ENCODE data around the gene TRAFD1.

Gene TRAFD1

DNA sequence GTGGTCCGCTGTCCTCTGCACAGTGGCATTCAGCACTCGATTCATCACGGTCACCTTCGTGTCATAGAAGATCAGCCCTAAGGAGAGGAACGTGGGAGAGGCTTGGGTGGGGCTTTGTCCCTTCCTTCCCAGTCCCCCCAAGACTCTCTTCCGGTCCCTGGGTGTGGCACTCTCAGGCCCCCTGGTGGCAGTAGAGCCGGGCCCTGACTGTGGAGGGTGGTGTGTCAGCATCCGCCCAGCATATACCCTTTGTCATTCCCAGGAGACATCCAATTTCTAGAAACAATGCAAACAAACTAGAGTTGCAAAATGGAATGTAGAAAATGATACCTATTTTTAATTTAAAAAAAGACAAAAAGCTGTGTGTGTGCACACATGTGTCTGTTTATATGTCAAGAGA lies 45.0 kb downstream of the TRAFD1 start:
- TF ChIP-seq ZNF274 (IDR thresholded peaks at IDR 0.05; ENCODE audit: low read depth, low read length), result no peak
- no peak overlapping the region for H3K4me3 ChIP-seq (ENCODE audit: low read length)

DNA sequence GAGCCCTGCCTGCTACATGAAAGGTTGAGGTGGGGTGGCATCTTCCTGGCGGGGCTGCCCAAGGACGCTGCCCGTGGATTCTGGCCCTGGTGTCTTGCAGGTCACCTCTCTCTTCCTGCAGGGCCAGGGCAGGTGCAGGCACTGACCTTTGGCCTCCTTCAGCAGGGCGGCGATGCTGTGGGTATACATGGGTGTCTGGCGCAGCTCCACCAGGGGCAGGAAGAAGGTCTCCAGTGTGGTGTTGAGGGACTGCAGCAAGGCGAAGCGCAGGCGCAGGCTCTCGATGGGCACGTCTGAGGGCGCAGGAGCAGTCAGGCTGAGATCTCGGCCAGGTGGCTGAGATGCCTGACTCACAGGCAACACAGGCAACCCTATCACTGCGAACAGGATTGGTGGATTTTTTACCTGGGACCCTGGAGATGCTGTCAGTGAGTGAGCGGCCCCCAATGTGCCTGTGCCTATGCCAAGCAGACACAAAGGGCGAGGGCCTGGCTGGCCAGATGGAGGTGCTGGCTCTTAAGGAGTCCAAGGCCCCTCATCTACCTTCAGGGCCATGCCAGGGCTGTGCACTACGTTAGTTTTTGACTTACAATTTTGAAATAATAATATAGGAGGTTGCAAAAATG lies 45.7 kb downstream of the TRAFD1 start:
- TF ChIP-seq ZNF274 (IDR thresholded peaks at IDR 0.05; ENCODE audit: low read depth, low read length), result no peak
- H3K4me3 ChIP-seq (ENCODE audit: low read length), result no peak overlapping the region

- H3K4me3 ChIP-seq (ENCODE audit: low read length), result no peak overlapping the region
- no peak for TF ChIP-seq ZNF274 (IDR thresholded peaks at IDR 0.05; ENCODE audit: low read depth, low read length)
These were observed 47.4 kb downstream of the TRAFD1 start for GRCh38 chr12:112172556-112173324.

- TF ChIP-seq ZNF274 (IDR thresholded peaks at IDR 0.05; ENCODE audit: low read depth, low read length), result no peak
- H3K4me3 ChIP-seq (ENCODE audit: low read length), result no peak overlapping the region
These were observed 50.2 kb downstream of the TRAFD1 start for GRCh38 chr12:112175361-112176155.

GRCh38 chr12:112176321-112177010 lies 51.1 kb downstream of the TRAFD1 start:
- H3K4me3 ChIP-seq (ENCODE audit: low read length), result no peak overlapping the region
- TF ChIP-seq ZNF274 (IDR thresholded peaks at IDR 0.05; ENCODE audit: low read depth, low read length), result no peak

GRCh38 chr12:112178796-112179195 lies 53.4 kb downstream of the TRAFD1 start:
- no peak overlapping the region for H3K4me3 ChIP-seq (ENCODE audit: low read length)
- TF ChIP-seq ZNF274 (IDR thresholded peaks at IDR 0.05; ENCODE audit: low read depth, low read length), result no peak

DNA sequence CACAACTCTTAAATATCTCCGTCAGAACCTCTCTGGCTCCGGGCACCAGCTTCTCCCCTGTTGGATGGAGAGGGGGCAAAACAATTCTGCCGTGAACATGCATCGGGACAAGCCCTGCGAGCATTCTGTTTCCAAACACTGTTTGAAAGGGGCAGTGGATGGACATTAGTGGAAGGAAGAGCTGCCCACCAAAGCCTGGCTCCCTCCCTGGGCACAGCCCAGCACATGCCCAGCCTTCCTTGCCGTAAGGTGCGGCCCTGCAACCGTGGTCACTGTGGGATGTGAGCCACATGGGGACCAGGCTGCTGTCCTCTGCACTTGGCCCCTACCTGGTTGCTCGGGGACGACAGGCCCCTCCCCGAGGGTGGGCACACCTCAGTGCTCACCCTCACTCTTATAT lies 54.0 kb downstream of the TRAFD1 start:
- no peak for TF ChIP-seq ZNF274 (IDR thresholded peaks at IDR 0.05; ENCODE audit: low read depth, low read length)
- no peak overlapping the region for H3K4me3 ChIP-seq (ENCODE audit: low read length)

DNA sequence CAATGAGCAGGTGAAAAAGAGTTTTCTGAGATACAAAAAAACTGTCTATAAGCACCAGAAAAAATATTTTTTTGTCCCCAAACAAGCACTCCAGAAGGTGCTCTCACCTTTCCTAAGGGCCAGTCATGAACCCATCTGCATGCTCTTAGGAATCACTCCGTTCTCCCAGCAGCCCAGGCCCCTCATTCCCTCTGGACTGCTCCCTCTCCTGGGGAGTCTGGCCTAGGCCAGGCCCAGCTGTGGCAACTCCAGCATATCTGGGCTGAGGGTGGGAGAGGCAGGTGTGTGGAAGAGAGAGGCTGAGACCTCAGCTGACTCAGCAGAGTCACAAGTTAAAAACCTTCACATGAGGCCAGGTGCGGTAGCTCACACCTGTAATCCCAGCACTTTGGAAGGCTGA lies 54.6 kb downstream of the TRAFD1 start:
- TF ChIP-seq ZNF274 (IDR thresholded peaks at IDR 0.05; ENCODE audit: low read depth, low read length), result no peak
- no peak overlapping the region for H3K4me3 ChIP-seq (ENCODE audit: low read length)

- no peak overlapping the region for H3K4me3 ChIP-seq (ENCODE audit: low read length)
- TF ChIP-seq ZNF274 (IDR thresholded peaks at IDR 0.05; ENCODE audit: low read depth, low read length), result no peak
These were observed 55.1 kb downstream of the TRAFD1 start for GRCh38 chr12:112180422-112180821.

GRCh38 chr12:112182499-112182898 lies 57.1 kb downstream of the TRAFD1 start:
- H3K4me3 ChIP-seq (ENCODE audit: low read length), result no peak overlapping the region
- TF ChIP-seq ZNF274 (IDR thresholded peaks at IDR 0.05; ENCODE audit: low read depth, low read length), result no peak

DNA sequence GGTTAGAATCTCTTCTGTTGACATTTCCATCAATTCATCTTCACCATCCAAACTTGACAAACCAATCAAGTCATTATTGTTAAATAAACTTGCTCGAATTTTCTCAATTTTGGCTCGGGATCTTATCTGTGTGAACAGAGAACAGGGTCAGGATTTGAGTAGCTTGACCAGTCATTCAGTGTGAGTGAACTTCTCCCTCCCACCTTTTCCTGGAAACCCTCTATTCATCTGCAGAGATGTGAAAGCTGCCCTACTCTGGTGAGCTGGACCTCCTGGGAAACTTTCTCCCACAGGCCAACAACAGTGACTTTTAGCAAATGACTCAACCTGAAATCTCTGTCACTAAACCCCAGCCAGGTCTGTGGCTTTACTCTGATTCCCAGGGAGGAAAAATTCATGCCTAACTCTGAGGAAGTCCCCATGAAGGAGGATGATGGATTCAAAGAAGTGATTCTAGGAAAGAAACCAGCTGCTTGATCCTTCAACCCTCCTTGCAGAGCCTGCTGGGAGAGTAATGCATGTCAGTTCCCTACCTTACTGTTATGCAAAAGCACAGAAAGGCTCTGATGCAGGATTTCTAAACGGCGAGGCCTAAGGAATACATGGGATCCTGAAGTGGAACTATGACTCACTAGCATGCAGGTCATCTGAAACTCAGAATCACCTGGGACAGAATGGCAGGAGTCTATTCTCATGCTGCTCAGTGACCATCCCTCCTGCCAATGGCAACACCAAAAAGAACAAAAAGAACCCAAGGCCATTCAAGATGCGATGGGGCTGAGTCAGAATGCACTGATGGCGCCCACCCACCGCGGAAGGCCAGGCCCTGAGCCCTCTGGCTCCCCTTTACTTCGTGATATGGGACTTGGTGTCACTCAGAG lies 58.0 kb downstream of the TRAFD1 start:
- no peak overlapping the region for H3K4me3 ChIP-seq (ENCODE audit: low read length)
- TF ChIP-seq ZNF274 (IDR thresholded peaks at IDR 0.05; ENCODE audit: low read depth, low read length), result no peak

DNA sequence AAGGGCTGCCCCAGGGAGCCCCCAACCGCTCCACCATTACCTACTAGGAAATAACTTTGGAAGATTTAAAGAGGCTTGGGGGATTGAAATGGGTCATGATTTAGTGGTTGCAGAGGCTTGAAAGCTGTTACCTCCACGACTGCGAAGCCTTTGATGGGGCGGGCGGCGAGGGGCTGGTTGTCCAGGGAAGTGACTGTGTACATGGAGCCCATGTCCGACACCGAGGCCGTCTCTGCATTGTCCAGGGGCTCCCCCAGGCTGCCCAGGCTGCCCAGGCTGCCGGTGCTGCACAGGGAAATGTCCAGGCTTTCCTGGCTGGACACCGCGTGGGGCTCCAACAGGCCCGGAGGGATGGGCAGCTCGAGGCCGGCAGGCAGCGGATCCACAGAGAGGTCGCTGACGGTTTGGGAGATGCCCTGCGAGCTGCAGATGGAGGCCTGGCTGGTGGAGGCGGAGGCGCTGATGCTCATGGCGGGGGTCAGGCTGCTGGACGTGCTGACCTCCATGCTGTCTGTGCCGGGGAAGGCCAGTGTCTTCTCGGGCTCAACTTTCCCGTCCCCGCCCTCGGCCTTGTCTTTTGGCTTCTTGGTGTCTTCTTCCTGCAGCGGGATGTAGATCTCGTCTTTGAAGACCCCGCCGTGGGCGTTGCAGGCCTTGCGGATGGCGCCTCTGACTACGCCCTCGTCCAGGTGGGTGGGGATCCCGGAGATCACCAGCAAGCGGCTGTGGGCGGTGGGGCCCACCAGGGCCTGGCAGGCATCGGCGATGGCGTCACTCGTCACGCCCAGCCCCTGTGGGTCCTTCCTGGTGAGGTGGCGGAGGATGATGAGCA lies 58.9 kb downstream of the TRAFD1 start:
- no peak for TF ChIP-seq ZNF274 (IDR thresholded peaks at IDR 0.05; ENCODE audit: low read depth, low read length)
- no peak overlapping the region for H3K4me3 ChIP-seq (ENCODE audit: low read length)
